NT2/D1 (cell line): ENCODE results near the gene PLCB4.

Experiments
- SUZ12 ChIP-seq: IDR thresholded peaks from 2 replicates; pipeline ENCODE4 v1.6.1; 2011; ENCODE audit not compliant: insufficient read length, insufficient read depth; ENCODE audit errors: extremely low read depth
- YY1 ChIP-seq: IDR thresholded peaks from 2 replicates; pipeline ENCODE4 v1.6.1; 2011; ENCODE audit not compliant: insufficient read length, insufficient read depth

GRCh38 chr20:9439806-9440205 is 370.9 kb downstream of the PLCB4 start:
- TF ChIP-seq YY1 (no peak), SUZ12 (no peak)
